Vagina (tissue), 2 donors: ENCODE data around the gene DMRT1.

Experiments
- CTCF ChIP-seq, 3 experiments: fragments of 450-650 bp in 2 of 3; fragments of 200-600 bp in 1 of 3; sonication (generic) in 1 of 3; IDR thresholded peaks; one replicate each; pipeline ENCODE4 v1.5.1; 2017 to 2019; ENCODE audit warnings: antibody characterized with exemption in 3 of 3, mild to moderate bottlenecking in 2 of 3, moderate library complexity in 2 of 3
- POLR2A ChIP-seq, 2 donors: fragments of 450-650 bp; IDR thresholded peaks; one replicate each; pipeline ENCODE4 v1.6.1; 2017; ENCODE audit warnings: antibody characterized with exemption in 2 of 2, mild to moderate bottlenecking in 2 of 2, moderate library complexity in 2 of 2

GRCh38 chr9:920927-921326 is 79.4 kb downstream of the DMRT1 start:
- TF ChIP-seq CTCF (IDR thresholded peaks at IDR 0.05) (no peak), POLR2A (IDR thresholded peaks at IDR 0.05) (no peak)
